PC-9 (cell line): ENCODE data around the gene CXorf38. TPM values are rescaled to one million over a fixed set of nuclear protein-coding genes. Genes with fewer than 3 reads are reported as not detected.

Experiments
- BruUV-seq: library from RNA; stranded (reverse); fragments of 400-500 nt; replicated peaks from 2 replicates; lab custom pipeline; 2021; lab: Mats Ljungman, UMichigan
- CTCF ChIA-PET: fragments of 300-600 bp; sonication (Branson Sonifier 250); formaldehyde crosslinking; loops from one replicate; lab custom pipeline; 2022; ENCODE audit warnings: antibody characterized with exemption; lab: Charles Lee
- POLR2A ChIA-PET: fragments of 300-600 bp; sonication (Branson Sonifier 250); formaldehyde crosslinking; loops from one replicate; lab custom pipeline; 2022; ENCODE audit warnings: antibody characterized with exemption; ENCODE audit not compliant: unreplicated experiment; lab: Charles Lee
- DNase-seq, 2 experiments: peaks; one replicate each; pipeline versions ENCODE4 v3.0.0 to v3.0.0-alpha.2; 2015 to 2022; ENCODE audit warnings: mixed read lengths in 1 of 2
- H2AFZ ChIP-seq: fragments of 200-600 bp; sonication (generic); 2 replicates; pipeline ENCODE4 v1.8.1; 2017; ENCODE audit warnings: antibody characterized with exemption
- H3F3A ChIP-seq: fragments of 200-600 bp; sonication (generic); 2 replicates; pipeline ENCODE4 v1.8.1; 2017; ENCODE audit warnings: antibody characterized with exemption, mild to moderate bottlenecking, low read depth; ENCODE audit not compliant: insufficient read depth
- H3K27ac ChIP-seq: fragments of 200-600 bp; sonication (generic); 2 replicates; pipeline ENCODE4 v1.6.1; 2016; ENCODE audit warnings: mixed run types
- H3K27me3 ChIP-seq: fragments of 200-600 bp; sonication (generic); 2 replicates; pipeline ENCODE4 v1.6.1; 2016; ENCODE audit warnings: low read depth, mixed run types; ENCODE audit not compliant: insufficient read depth
- H3K36me3 ChIP-seq: fragments of 200-600 bp; sonication (generic); 2 replicates; pipeline ENCODE4 v1.6.1; 2016; ENCODE audit warnings: low read depth, mixed run types
- H3K4me1 ChIP-seq: fragments of 200-600 bp; sonication (generic); replicated peaks from 2 replicates; pipeline ENCODE4 v1.6.1; 2016; ENCODE audit warnings: mixed run types; ENCODE audit not compliant: insufficient read depth
- H3K4me2 ChIP-seq: fragments of 200-600 bp; sonication (generic); 2 replicates; pipeline ENCODE4 v1.6.1; 2017; ENCODE audit warnings: mixed run types
- H3K4me3 ChIP-seq: fragments of 200-600 bp; sonication (generic); 2 replicates; pipeline ENCODE4 v1.6.1; 2016; ENCODE audit warnings: mixed run types
- H3K79me2 ChIP-seq: fragments of 200-600 bp; sonication (generic); 2 replicates; pipeline ENCODE4 v1.6.1; 2017; ENCODE audit warnings: low read depth, mixed run types
- H3K9me2 ChIP-seq: fragments of 200-600 bp; sonication (generic); 2 replicates; pipeline ENCODE4 v1.8.1; 2017; ENCODE audit warnings: mild to moderate bottlenecking; ENCODE audit not compliant: insufficient read depth
- H3K9me3 ChIP-seq: fragments of 200-600 bp; sonication (generic); 2 replicates; pipeline ENCODE4 v1.8.1; 2016; ENCODE audit warnings: low read depth; ENCODE audit not compliant: insufficient read depth
- H4K20me1 ChIP-seq: fragments of 200-600 bp; sonication (generic); 2 replicates; pipeline ENCODE4 v1.8.1; 2017; ENCODE audit not compliant: insufficient read depth
- CTCF ChIP-seq: fragments of 200-600 bp; sonication (generic); conservative IDR thresholded peaks from 2 replicates; pipeline ENCODE4 v1.6.1; 2017; ENCODE audit warnings: mixed run types, antibody characterized with exemption, mild to moderate bottlenecking, moderate library complexity
- EZH2 ChIP-seq: fragments of 200-600 bp; sonication (generic); IDR thresholded peaks from 2 replicates; pipeline ENCODE4 v1.8.0; 2017; ENCODE audit warnings: antibody characterized with exemption, low read depth
- intact Hi-C: fragments of 100-400 bp; cut with micrococcal nuclease; formaldehyde crosslinking; loops from one replicate; pipeline ENCODE4 v1.10.0; 2022; ENCODE audit not compliant: unreplicated experiment
- total RNA-seq: library from RNA; stranded (reverse); gene quantifications from 2 replicates; pipeline ENCODE4 v1.2.3, GENCODE V29; 2021

Gene CXorf38
- total RNA-seq, 1 experiment from 2014 or later = 5.3 TPM

GRCh38 chrX:40683245-40683644 lies 35.9 kb upstream of the CXorf38 start:
- H3F3A ChIP-seq = no peaks in the 10 kb centered on the region
- ChIA-PET CTCF (no interaction called here), POLR2A (no interaction called here)

GRCh38 chrX:40671126-40671525 lies 23.8 kb upstream of the CXorf38 start:
- intact Hi-C loops = no loop called here
- no peaks in the 10 kb centered on the region for H4K20me1 ChIP-seq
- H3K27ac ChIP-seq = no peak overlapping the region
- TF ChIP-seq CTCF (no peak), EZH2 (no peak)
- BruUV-seq = no TSS peak
- no peaks in the 10 kb centered on the region for H3K27me3 ChIP-seq
- H3F3A ChIP-seq = no peaks in the 10 kb centered on the region
- ChIA-PET CTCF (no interaction called here), POLR2A (no interaction called here)
- H3K79me2 ChIP-seq = no peaks in the 10 kb centered on the region
- no peaks in the 10 kb centered on the region for H3K4me1 ChIP-seq
- H3K4me2 ChIP-seq = no peak overlapping the region
- H3K9me3 ChIP-seq = no peaks in the 10 kb centered on the region
- no peaks in the 10 kb centered on the region for H3K9me2 ChIP-seq
- H2AFZ ChIP-seq = no peak overlapping the region
- no peaks in the 10 kb centered on the region for H3K36me3 ChIP-seq
- no peak for DNase-seq
- no peak overlapping the region for H3K4me3 ChIP-seq

More at GRCh38 chrX:40683245-40683644, 35.9 kb upstream of the CXorf38 start:
- no peak overlapping the region for H3K4me3 ChIP-seq
- H3K27me3 ChIP-seq = no peaks in the 10 kb centered on the region
- H2AFZ ChIP-seq = no peak overlapping the region
- TF ChIP-seq CTCF (no peak), EZH2 (no peak)
- no peak for DNase-seq
- no peak overlapping the region for H3K4me2 ChIP-seq
- H3K9me2 ChIP-seq = no peaks in the 10 kb centered on the region
- no peaks in the 10 kb centered on the region for H3K4me1 ChIP-seq
- H3K9me3 ChIP-seq = no peaks in the 10 kb centered on the region
- H3K79me2 ChIP-seq = no peaks in the 10 kb centered on the region
- no TSS peak for BruUV-seq
- no peaks in the 10 kb centered on the region for H3K36me3 ChIP-seq
- intact Hi-C loops = no loop called here
- H4K20me1 ChIP-seq = no peaks in the 10 kb centered on the region
- no peak overlapping the region for H3K27ac ChIP-seq

- intact Hi-C loops = no loop called here
- POLR2A ChIA-PET = no interaction called here
- H3K4me3 ChIP-seq = no peak overlapping the region
- no peaks in the 10 kb centered on the region for H3K4me1 ChIP-seq
- H3K9me2 ChIP-seq = no peaks in the 10 kb centered on the region
- H3K4me2 ChIP-seq = no peak overlapping the region
- no peaks in the 10 kb centered on the region for H3F3A ChIP-seq
- H3K9me3 ChIP-seq = no peaks in the 10 kb centered on the region
- H4K20me1 ChIP-seq = no peaks in the 10 kb centered on the region
- no peaks in the 10 kb centered on the region for H3K27me3 ChIP-seq
- H2AFZ ChIP-seq = no peak overlapping the region
- no peak for DNase-seq
- H3K36me3 ChIP-seq = no peaks in the 10 kb centered on the region
- H3K27ac ChIP-seq = no peak overlapping the region
- CTCF ChIA-PET = no interaction called here
- no peaks in the 10 kb centered on the region for H3K79me2 ChIP-seq
- no peak for TF ChIP-seq EZH2
- TF ChIP-seq CTCF = 0 out of 2 replicates have a peak, but pooled peaks have one; percentile 24
- BruUV-seq = no TSS peak
These were observed 16.7 kb upstream of the CXorf38 start for GRCh38 chrX:40663880-40664630.
